Measurements from ENCODE around the gene CERS1.
A peak's percentile ranks its signal among the peaks of the same experiment; 100 is the strongest.

Gene CERS1

DNA sequence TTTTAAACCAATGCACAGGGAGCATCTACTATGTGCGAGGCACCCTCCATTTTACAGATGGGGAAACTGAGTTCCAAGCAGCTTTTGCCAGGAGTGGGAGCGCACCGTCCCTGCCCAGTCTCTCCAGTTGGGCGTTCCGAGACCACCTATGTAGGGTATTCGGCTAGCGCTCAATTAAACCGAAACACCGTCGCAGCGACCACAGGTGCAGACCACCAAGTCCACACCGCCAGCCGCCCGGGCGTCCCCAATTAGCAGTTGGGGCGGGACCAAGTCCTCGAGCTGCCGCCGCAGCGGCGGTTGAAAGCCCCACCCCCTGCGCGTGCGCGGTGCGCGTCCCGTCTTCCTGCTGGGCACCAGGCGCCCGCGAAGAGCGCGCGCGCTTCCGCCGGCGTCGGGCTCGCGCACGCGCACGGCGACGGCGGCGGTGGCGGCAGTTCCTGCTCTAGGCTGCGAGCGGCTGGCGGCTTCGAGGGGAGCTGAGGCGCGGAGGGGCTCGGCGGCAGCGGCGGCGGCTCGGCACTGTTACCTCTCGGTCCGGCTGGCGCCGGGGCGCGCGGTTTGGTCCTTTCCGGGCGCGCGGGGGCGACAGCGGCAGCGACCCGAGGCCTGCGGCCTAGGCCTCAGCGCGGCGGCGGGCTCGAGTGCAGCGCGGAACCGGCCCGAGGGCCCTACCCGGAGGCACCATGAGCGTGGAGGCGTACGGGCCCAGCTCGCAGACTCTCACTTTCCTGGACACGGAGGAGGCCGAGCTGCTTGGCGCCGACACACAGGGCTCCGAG, 64.2 kb downstream of the CERS1 start, which contains the start of gene UPF1:
Gene UPF1 (plus strand): TSS at position 436 of the 782 bp plus-strand sequence. CDS start 251 bp downstream, at position 687.
- H3K36me3 ChIP-seq (replicated peaks; ENCODE audit: low read depth, low read length): peaks cover 34% of the 10 kb centered on the region
- peaks cover 44% of the 10 kb centered on the region for H4K20me1 ChIP-seq (ENCODE audit: insufficient read depth, low read length)
- H2AFZ ChIP-seq (ENCODE audit: low read depth, low read length): peak within 1 kb of the TSS; percentile 100
- peaks cover 15% of the 10 kb centered on the region for H3K4me1 ChIP-seq (ENCODE audit: low read length)
- no peaks in the 10 kb centered on the region; the same call in 1 of the 2 replicates for H3K27me3 ChIP-seq (ENCODE audit: low read depth, low read length)
- H3K9ac ChIP-seq (ENCODE audit: low read length): peak within 1 kb of the TSS; percentile 91
- peaks cover 49% of the 10 kb centered on the region for H3K79me2 ChIP-seq (ENCODE audit: low read length)
- H3K4me3 ChIP-seq (ENCODE audit: low read length): peak within 1 kb of the TSS; percentile 93
- peaks cover 8% of the 10 kb centered on the region; the same call in 1 of the 2 replicates for H3K9me3 ChIP-seq (ENCODE audit: insufficient read depth, low read length)
- peak within 1 kb of the TSS; percentile 64 for H3K27ac ChIP-seq (ENCODE audit: low read length)
- no peak for TF ChIP-seq EZH2phosphoT487 (IDR thresholded peaks at IDR 0.05; ENCODE audit: low read depth)
- TF ChIP-seq, protein P1, sequence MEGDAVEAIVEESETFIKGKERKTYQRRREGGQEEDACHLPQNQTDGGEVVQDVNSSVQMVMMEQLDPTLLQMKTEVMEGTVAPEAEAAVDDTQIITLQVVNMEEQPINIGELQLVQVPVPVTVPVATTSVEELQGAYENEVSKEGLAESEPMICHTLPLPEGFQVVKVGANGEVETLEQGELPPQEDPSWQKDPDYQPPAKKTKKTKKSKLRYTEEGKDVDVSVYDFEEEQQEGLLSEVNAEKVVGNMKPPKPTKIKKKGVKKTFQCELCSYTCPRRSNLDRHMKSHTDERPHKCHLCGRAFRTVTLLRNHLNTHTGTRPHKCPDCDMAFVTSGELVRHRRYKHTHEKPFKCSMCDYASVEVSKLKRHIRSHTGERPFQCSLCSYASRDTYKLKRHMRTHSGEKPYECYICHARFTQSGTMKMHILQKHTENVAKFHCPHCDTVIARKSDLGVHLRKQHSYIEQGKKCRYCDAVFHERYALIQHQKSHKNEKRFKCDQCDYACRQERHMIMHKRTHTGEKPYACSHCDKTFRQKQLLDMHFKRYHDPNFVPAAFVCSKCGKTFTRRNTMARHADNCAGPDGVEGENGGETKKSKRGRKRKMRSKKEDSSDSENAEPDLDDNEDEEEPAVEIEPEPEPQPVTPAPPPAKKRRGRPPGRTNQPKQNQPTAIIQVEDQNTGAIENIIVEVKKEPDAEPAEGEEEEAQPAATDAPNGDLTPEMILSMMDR (IDR thresholded peaks at IDR 0.05; ENCODE audit: low read depth, low read length): 0 out of 2 replicates have a peak, but pooled peaks have one; percentile 7
- peak within 1 kb of the TSS; percentile 91 for H3K4me2 ChIP-seq (ENCODE audit: low read length)

DNA sequence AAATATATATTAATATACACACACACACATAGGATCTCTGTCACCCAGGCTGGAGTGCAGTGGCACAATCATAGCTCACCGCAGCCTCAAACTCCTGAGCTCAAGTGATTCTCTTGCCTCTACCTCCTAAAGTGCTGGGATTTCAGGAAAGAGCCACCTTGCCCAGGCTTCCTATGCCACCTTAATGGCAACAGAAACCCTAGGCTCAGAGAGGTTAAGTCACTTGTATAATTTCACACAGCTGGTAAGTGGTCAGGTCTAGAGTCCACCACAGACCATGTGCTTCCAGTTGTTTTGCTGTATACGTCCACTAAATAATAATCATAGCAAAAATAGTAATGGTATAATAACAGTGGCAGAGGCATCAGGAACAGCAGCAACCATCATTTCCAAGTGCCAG, 65.5 kb downstream of the CERS1 start:
- H3K9ac ChIP-seq (ENCODE audit: low read length): no peak overlapping the region
- H3K4me2 ChIP-seq (ENCODE audit: low read length): no peak overlapping the region
- H4K20me1 ChIP-seq (ENCODE audit: insufficient read depth, low read length): peaks cover 32% of the 10 kb centered on the region
- no peak overlapping the region for H2AFZ ChIP-seq (ENCODE audit: low read depth, low read length)
- H3K9me3 ChIP-seq (ENCODE audit: insufficient read depth, low read length): peaks cover 8% of the 10 kb centered on the region; the same call in 1 of the 2 replicates
- no peak overlapping the region for H3K4me3 ChIP-seq (ENCODE audit: low read length)
- H3K4me1 ChIP-seq (ENCODE audit: low read length): peaks cover 15% of the 10 kb centered on the region
- peaks cover 24% of the 10 kb centered on the region for H3K36me3 ChIP-seq (replicated peaks; ENCODE audit: low read depth, low read length)
- peaks cover 37% of the 10 kb centered on the region for H3K79me2 ChIP-seq (ENCODE audit: low read length)
- H3K27ac ChIP-seq (ENCODE audit: low read length): no peak overlapping the region
- TF ChIP-seq, protein P1 (IDR thresholded peaks at IDR 0.05; ENCODE audit: low read depth, low read length): no peak
- TF ChIP-seq EZH2phosphoT487 (IDR thresholded peaks at IDR 0.05; ENCODE audit: low read depth): no peak
- H3K27me3 ChIP-seq (ENCODE audit: low read depth, low read length): no peaks in the 10 kb centered on the region; the same call in 1 of the 2 replicates

DNA sequence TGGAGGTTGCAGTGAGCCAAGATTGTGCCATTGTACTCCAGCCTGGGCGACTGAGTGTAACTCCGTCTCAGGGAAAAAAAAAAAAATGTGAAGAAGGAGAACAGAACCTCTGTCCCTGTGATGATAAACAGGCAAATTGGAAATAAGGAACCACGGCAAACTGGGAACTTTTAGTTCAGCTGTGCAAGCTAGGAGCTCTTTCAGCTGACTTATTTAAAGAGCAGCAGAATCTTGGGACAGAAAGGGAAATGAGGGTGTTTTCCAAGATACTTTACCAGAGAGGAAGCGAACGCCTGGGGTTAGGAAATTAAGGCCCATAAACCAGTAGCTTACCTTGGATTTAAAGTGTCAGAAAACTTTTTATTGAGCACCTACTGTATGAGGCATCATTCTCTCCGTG, 67.2 kb downstream of the CERS1 start:
- peaks cover 6% of the 10 kb centered on the region for H3K4me1 ChIP-seq (ENCODE audit: low read length)
- H3K4me3 ChIP-seq (ENCODE audit: low read length): no peak overlapping the region
- H3K9me3 ChIP-seq (ENCODE audit: insufficient read depth, low read length): peaks cover 8% of the 10 kb centered on the region; the same call in 1 of the 2 replicates
- peaks cover 15% of the 10 kb centered on the region for H4K20me1 ChIP-seq (ENCODE audit: insufficient read depth, low read length)
- H2AFZ ChIP-seq (ENCODE audit: low read depth, low read length): no peak overlapping the region
- H3K27me3 ChIP-seq (ENCODE audit: low read depth, low read length): no peaks in the 10 kb centered on the region; the same call in 1 of the 2 replicates
- H3K27ac ChIP-seq (ENCODE audit: low read length): no peak overlapping the region
- peaks cover 20% of the 10 kb centered on the region for H3K79me2 ChIP-seq (ENCODE audit: low read length)
- peaks cover 8% of the 10 kb centered on the region for H3K36me3 ChIP-seq (replicated peaks; ENCODE audit: low read depth, low read length)
- TF ChIP-seq EZH2phosphoT487 (IDR thresholded peaks at IDR 0.05; ENCODE audit: low read depth): no peak
- TF ChIP-seq, protein P1 (IDR thresholded peaks at IDR 0.05; ENCODE audit: low read depth, low read length): no peak
- no peak overlapping the region for H3K9ac ChIP-seq (ENCODE audit: low read length)
- no peak overlapping the region for H3K4me2 ChIP-seq (ENCODE audit: low read length)
